NCI-H345 treated with DMSO at 0.1 percent for 48 hours (cell line): ENCODE data around the gene MYO1F.
"Not testable (repeated sequence)": the region's sequence is repeated elsewhere in the genome, so short reads cannot be mapped to it uniquely, and the experiment has no call there.

Experiments used
- DNase-seq: peaks from one replicate; lab custom pipeline; 2025; ENCODE audit not compliant: unreplicated experiment; lab: John Stamatoyannopoulos, UW

Gene MYO1F

GRCh38 chr19:8577247-8577646 is at the start of gene MYO1F:
MYO1F (minus strand) TSS chr19:8577442; CDS start chr19:8577309, 133 bp downstream.
- no peak for DNase-seq

- no peak for DNase-seq
Measured at GRCh38 chr19:8626842-8627241, 49.6 kb upstream of the MYO1F start.

- not testable (repeated sequence) for DNase-seq
Measured at GRCh38 chr19:8622886-8623285, 45.6 kb upstream of the MYO1F start.

- DNase-seq, result no peak
Measured at GRCh38 chr19:8618751-8619150, 41.5 kb upstream of the MYO1F start.

GRCh38 chr19:8617984-8618383 is 40.7 kb upstream of the MYO1F start:
- DNase-seq, result no peak

- DNase-seq, result not testable (repeated sequence)
Measured at GRCh38 chr19:8617325-8617724, 40.1 kb upstream of the MYO1F start.

GRCh38 chr19:8616861-8617260 is 39.6 kb upstream of the MYO1F start:
- DNase-seq, result no peak

- DNase-seq, result no peak
Measured at GRCh38 chr19:8615813-8616596, 38.8 kb upstream of the MYO1F start.

- DNase-seq, result no peak
Measured at GRCh38 chr19:8615024-8615423, 37.8 kb upstream of the MYO1F start.

- no peak for DNase-seq
Measured at GRCh38 chr19:8614455-8614854, 37.2 kb upstream of the MYO1F start.

- DNase-seq, result no peak
Measured at GRCh38 chr19:8612807-8613171, 35.5 kb upstream of the MYO1F start.

- no peak for DNase-seq
Measured at GRCh38 chr19:8611877-8612806, 34.9 kb upstream of the MYO1F start.

- DNase-seq, result no peak
Measured at GRCh38 chr19:8611391-8611876, 34.2 kb upstream of the MYO1F start.

GRCh38 chr19:8610936-8611300 is 33.7 kb upstream of the MYO1F start:
- no peak for DNase-seq

- no peak for DNase-seq
Measured at GRCh38 chr19:8610041-8610935, 33.0 kb upstream of the MYO1F start, which contains the start of gene ADAMTS10. ADAMTS10 (minus strand) TSS chr19:8610715; CDS start chr19:8605710, 5,005 bp downstream.

GRCh38 chr19:8609279-8610040 is 32.2 kb upstream of the MYO1F start:
- DNase-seq, result no peak

- no peak for DNase-seq
Measured at GRCh38 chr19:8608941-8609278, 31.7 kb upstream of the MYO1F start.

GRCh38 chr19:8607386-8607785 is 30.1 kb upstream of the MYO1F start:
- no peak for DNase-seq

- no peak for DNase-seq
Measured at GRCh38 chr19:8605514-8605913, 28.3 kb upstream of the MYO1F start.

- DNase-seq, result no peak
Measured at GRCh38 chr19:8601796-8602195, 24.6 kb upstream of the MYO1F start.
